GM20431 (cell line): Measurements from ENCODE around the gene SLC25A22.

Experiments used
- in situ Hi-C: fragments of 300-500 bp; cut with MseI, MboI; formaldehyde crosslinking; loops from one replicate; pipeline ENCODE4 v1.15.0; 2020; ENCODE audit warnings: low sequenced_read_pairs; ENCODE audit not compliant: unreplicated experiment

SLC25A22 gene

GRCh38 chr11:792873-793272 lies 5.2 kb downstream of the SLC25A22 start:
- in situ Hi-C loops = no loop called here

GRCh38 chr11:792535-792821 lies 5.6 kb downstream of the SLC25A22 start:
- in situ Hi-C loops = no loop called here

GRCh38 chr11:791658-792534 lies 6.2 kb downstream of the SLC25A22 start:
- in situ Hi-C loops = no loop called here

GRCh38 chr11:790721-791564 lies 7.1 kb downstream of the SLC25A22 start:
- in situ Hi-C loops = no loop called here

GRCh38 chr11:789943-790342 lies 8.1 kb downstream of the SLC25A22 start, which contains the start of gene CEND1:
Gene CEND1 (minus strand): TSS chr11:790090. CDS start chr11:788576, 1,514 bp downstream.
- in situ Hi-C loops = no loop called here

- in situ Hi-C loops = no loop called here
Measured at GRCh38 chr11:788953-789940, 8.8 kb downstream of the SLC25A22 start.

- in situ Hi-C loops = no loop called here
Measured at GRCh38 chr11:788009-788640, 10.0 kb downstream of the SLC25A22 start.

- in situ Hi-C loops = no loop called here
Measured at GRCh38 chr11:787084-787675, 10.9 kb downstream of the SLC25A22 start.

- in situ Hi-C loops = no loop called here
Measured at GRCh38 chr11:786235-787083, 11.6 kb downstream of the SLC25A22 start.

GRCh38 chr11:783581-784015 lies 14.5 kb downstream of the SLC25A22 start:
- in situ Hi-C loops = no loop called here

GRCh38 chr11:782264-783174 lies 15.6 kb downstream of the SLC25A22 start:
- in situ Hi-C loops = no loop called here

GRCh38 chr11:779955-780532 lies 18.0 kb downstream of the SLC25A22 start:
- in situ Hi-C loops = no loop called here

- in situ Hi-C loops = no loop called here
Measured at GRCh38 chr11:778976-779954, 18.8 kb downstream of the SLC25A22 start.

GRCh38 chr11:777288-778255 lies 20.5 kb downstream of the SLC25A22 start, which contains the start of gene GATD1:
Gene GATD1 (minus strand): TSS chr11:777487. CDS start chr11:777462, 25 bp downstream.
- in situ Hi-C loops = no loop called here
